Upper lobe of left lung (tissue), 4 donors: Measurements from ENCODE around the gene CRYM.

Source experiments
- POLR2A ChIP-seq, 4 donors: fragments of 450-650 bp; IDR thresholded peaks; one replicate each; pipeline ENCODE4 v1.5.1; 2016 to 2017; ENCODE audit warnings: antibody characterized with exemption in 4 of 4, mild to moderate bottlenecking in 2 of 4
- POLR2AphosphoS5 ChIP-seq, 2 donors: sonication (generic); formaldehyde crosslinking; IDR thresholded peaks; one replicate each; pipeline ENCODE4 v1.5.1; 2017; ENCODE audit warnings: antibody characterized with exemption in 2 of 2
- TF ChIP-seq, protein P1 (sequence below), 6 experiments: fragments of 450-650 bp in 4 of 6; fragments of 200-600 bp in 2 of 6; sonication (generic) in 2 of 6; IDR thresholded peaks; one replicate each; pipeline ENCODE4 v1.5.1; 2016 to 2019; ENCODE audit warnings: antibody characterized with exemption in 6 of 6

GRCh38 chr16:21227866-21228265 lies 50.2 kb downstream of the CRYM start:
- no peak for TF ChIP-seq POLR2A (IDR thresholded peaks at IDR 0.05)
- no peak for TF ChIP-seq POLR2AphosphoS5 (IDR thresholded peaks at IDR 0.05)
- TF ChIP-seq, protein P1, sequence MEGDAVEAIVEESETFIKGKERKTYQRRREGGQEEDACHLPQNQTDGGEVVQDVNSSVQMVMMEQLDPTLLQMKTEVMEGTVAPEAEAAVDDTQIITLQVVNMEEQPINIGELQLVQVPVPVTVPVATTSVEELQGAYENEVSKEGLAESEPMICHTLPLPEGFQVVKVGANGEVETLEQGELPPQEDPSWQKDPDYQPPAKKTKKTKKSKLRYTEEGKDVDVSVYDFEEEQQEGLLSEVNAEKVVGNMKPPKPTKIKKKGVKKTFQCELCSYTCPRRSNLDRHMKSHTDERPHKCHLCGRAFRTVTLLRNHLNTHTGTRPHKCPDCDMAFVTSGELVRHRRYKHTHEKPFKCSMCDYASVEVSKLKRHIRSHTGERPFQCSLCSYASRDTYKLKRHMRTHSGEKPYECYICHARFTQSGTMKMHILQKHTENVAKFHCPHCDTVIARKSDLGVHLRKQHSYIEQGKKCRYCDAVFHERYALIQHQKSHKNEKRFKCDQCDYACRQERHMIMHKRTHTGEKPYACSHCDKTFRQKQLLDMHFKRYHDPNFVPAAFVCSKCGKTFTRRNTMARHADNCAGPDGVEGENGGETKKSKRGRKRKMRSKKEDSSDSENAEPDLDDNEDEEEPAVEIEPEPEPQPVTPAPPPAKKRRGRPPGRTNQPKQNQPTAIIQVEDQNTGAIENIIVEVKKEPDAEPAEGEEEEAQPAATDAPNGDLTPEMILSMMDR (IDR thresholded peaks at IDR 0.05): no peak
